ENCODE results near the gene IGSF23.

Gene IGSF23

DNA sequence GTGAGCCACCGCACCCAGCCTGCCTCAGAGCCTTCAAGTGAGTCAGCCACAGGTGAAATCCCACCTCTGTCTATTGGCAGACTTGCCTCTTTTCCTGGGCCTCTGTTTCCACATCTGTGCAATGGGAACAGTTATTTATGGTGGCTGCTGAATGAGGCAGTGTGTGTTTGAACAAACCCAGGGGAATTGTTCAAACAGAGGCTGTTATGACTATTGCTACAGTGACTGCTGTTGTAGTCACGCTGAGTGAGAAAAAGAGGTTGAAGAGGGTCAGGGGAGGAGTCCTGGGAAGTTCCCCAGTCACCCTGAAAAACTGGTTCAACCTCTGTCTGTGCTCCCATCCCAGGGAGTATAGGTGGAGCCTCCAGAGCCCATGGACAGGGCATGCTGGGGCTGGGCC, 58.0 kb downstream of the IGSF23 start, which contains the start of gene CEACAM19:
Gene CEACAM19, plus strand, starts transcription at position 83 of the 400 bp plus-strand sequence. CDS start 450 bp downstream, outside the sequence.
- Histone ChIP-seq H3K9ac (ENCODE audit: low read length) (no peak within 1 kb of the TSS), H3K36me3 (ENCODE audit: insufficient read depth, low read length) (no peaks in the 10 kb centered on the region), H3K79me2 (ENCODE audit: insufficient read depth, low read length) (no peaks in the 10 kb centered on the region), H3K4me1 (ENCODE audit: insufficient read depth, low read length, severe bottlenecking) (no peaks in the 10 kb centered on the region), H2AFZ (ENCODE audit: low read length) (no peak within 1 kb of the TSS), H3K9me3 (ENCODE audit: low read length) (no peaks in the 10 kb centered on the region), H3K4me2 (ENCODE audit: low read length) (no peak within 1 kb of the TSS), H3F3A (ENCODE audit: insufficient read depth, low read length) (no peaks in the 10 kb centered on the region), H3K27me3 (ENCODE audit: insufficient read depth, low read length) (no peaks in the 10 kb centered on the region), H4K20me1 (ENCODE audit: insufficient read depth, low read length) (no peaks in the 10 kb centered on the region), H3K9me2 (ENCODE audit: low read depth, low read length) (no peaks in the 10 kb centered on the region), H3K27ac (ENCODE audit: low read depth, low read length, poor library complexity, severe bottlenecking) (no peak within 1 kb of the TSS), H3K4me3 (ENCODE audit: low read depth, low read length, poor library complexity, severe bottlenecking) (no peak within 1 kb of the TSS)
- TF ChIP-seq, protein P1, sequence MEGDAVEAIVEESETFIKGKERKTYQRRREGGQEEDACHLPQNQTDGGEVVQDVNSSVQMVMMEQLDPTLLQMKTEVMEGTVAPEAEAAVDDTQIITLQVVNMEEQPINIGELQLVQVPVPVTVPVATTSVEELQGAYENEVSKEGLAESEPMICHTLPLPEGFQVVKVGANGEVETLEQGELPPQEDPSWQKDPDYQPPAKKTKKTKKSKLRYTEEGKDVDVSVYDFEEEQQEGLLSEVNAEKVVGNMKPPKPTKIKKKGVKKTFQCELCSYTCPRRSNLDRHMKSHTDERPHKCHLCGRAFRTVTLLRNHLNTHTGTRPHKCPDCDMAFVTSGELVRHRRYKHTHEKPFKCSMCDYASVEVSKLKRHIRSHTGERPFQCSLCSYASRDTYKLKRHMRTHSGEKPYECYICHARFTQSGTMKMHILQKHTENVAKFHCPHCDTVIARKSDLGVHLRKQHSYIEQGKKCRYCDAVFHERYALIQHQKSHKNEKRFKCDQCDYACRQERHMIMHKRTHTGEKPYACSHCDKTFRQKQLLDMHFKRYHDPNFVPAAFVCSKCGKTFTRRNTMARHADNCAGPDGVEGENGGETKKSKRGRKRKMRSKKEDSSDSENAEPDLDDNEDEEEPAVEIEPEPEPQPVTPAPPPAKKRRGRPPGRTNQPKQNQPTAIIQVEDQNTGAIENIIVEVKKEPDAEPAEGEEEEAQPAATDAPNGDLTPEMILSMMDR (IDR thresholded peaks at IDR 0.05; ENCODE audit: low read length), result no peak
- TF ChIP-seq EZH2 (IDR thresholded peaks at IDR 0.05; ENCODE audit: borderline replicate concordance, low read length), result no peak

- no peaks in the 10 kb centered on the region for H3F3A ChIP-seq (ENCODE audit: insufficient read depth, low read length)
Observed at GRCh38 chr19:44672226-44672625, 58.9 kb downstream of the IGSF23 start.

DNA sequence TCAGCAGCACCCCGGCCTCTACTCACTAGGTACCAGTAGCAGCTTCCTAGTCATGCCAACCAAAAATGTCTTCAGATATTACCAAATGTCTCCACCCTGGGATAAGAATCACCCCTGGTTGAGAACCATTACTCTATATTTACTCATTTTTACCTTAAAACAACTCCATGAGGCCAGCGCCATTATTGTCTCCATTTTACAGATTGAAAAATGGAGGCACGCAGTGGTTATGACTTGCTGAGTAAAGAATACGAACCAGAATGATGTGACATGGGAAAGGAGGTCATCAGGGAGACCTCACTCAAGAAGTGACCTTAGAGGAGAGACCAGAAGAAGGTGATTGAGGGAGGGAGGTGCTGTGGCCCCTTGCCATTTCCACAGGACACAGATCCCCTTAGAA, 60.1 kb downstream of the IGSF23 start:
- no peak overlapping the region for H2AFZ ChIP-seq (ENCODE audit: low read length)
- TF ChIP-seq, protein P1 (IDR thresholded peaks at IDR 0.05; ENCODE audit: low read length), result no peak
- no peak for TF ChIP-seq EZH2 (IDR thresholded peaks at IDR 0.05; ENCODE audit: borderline replicate concordance, low read length)
- H3K27me3 ChIP-seq (ENCODE audit: insufficient read depth, low read length), result no peaks in the 10 kb centered on the region
- H3F3A ChIP-seq (ENCODE audit: insufficient read depth, low read length), result no peaks in the 10 kb centered on the region
- no peaks in the 10 kb centered on the region for H3K36me3 ChIP-seq (ENCODE audit: insufficient read depth, low read length)
- no peak overlapping the region for H3K4me2 ChIP-seq (ENCODE audit: low read length)
- H3K9me2 ChIP-seq (ENCODE audit: low read depth, low read length), result no peaks in the 10 kb centered on the region
- no peak overlapping the region for H3K4me3 ChIP-seq (ENCODE audit: low read depth, low read length, poor library complexity, severe bottlenecking)
- H3K9ac ChIP-seq (ENCODE audit: low read length), result no peak overlapping the region
- no peaks in the 10 kb centered on the region for H3K4me1 ChIP-seq (ENCODE audit: insufficient read depth, low read length, severe bottlenecking)
- no peaks in the 10 kb centered on the region for H3K79me2 ChIP-seq (ENCODE audit: insufficient read depth, low read length)
- H3K27ac ChIP-seq (ENCODE audit: low read depth, low read length, poor library complexity, severe bottlenecking), result no peak overlapping the region
- H3K9me3 ChIP-seq (ENCODE audit: low read length), result no peaks in the 10 kb centered on the region
- H4K20me1 ChIP-seq (ENCODE audit: insufficient read depth, low read length), result no peaks in the 10 kb centered on the region

More at GRCh38 chr19:44672226-44672625, 58.9 kb downstream of the IGSF23 start:
- H3K4me2 ChIP-seq (ENCODE audit: low read length), result no peak overlapping the region
- H3K27ac ChIP-seq (ENCODE audit: low read depth, low read length, poor library complexity, severe bottlenecking), result no peak overlapping the region
- no peaks in the 10 kb centered on the region for H3K9me2 ChIP-seq (ENCODE audit: low read depth, low read length)
- no peaks in the 10 kb centered on the region for H3K36me3 ChIP-seq (ENCODE audit: insufficient read depth, low read length)
- H3K79me2 ChIP-seq (ENCODE audit: insufficient read depth, low read length), result no peaks in the 10 kb centered on the region
- no peak overlapping the region for H2AFZ ChIP-seq (ENCODE audit: low read length)
- H3K27me3 ChIP-seq (ENCODE audit: insufficient read depth, low read length), result no peaks in the 10 kb centered on the region
- TF ChIP-seq, protein P1 (IDR thresholded peaks at IDR 0.05; ENCODE audit: low read length), result no peak
- TF ChIP-seq EZH2 (IDR thresholded peaks at IDR 0.05; ENCODE audit: borderline replicate concordance, low read length), result no peak
- no peak overlapping the region for H3K9ac ChIP-seq (ENCODE audit: low read length)
- H3K9me3 ChIP-seq (ENCODE audit: low read length), result no peaks in the 10 kb centered on the region
- H4K20me1 ChIP-seq (ENCODE audit: insufficient read depth, low read length), result no peaks in the 10 kb centered on the region
- no peak overlapping the region for H3K4me3 ChIP-seq (ENCODE audit: low read depth, low read length, poor library complexity, severe bottlenecking)
- no peaks in the 10 kb centered on the region for H3K4me1 ChIP-seq (ENCODE audit: insufficient read depth, low read length, severe bottlenecking)
